ENCODE results near the gene GUCD1. TPM values are rescaled to one million over a fixed set of nuclear protein-coding genes. Genes with fewer than 3 reads are reported as not detected.

The GUCD1 gene
- total RNA-seq, 1 donor from 2014 or later = 52.5 TPM

DNA sequence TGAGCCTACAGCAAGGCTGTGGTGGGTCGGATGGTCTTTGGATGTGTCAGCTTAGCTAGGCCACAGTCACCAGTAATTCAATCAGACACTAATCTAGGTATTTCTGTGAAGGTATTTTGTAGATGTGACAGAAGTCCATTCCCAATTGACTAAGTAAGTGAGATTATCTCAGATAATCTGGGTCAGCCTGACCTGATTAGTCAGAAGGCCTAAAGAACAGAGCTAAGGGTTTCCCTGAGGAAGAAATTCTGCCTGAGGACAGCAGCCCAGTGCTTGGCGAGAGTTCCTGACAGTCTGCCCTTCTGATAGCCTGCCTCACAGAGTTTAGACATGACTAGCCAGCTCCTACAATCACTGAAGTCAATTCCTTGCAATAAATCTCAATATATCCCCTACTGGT is 28.7 kb downstream of the GUCD1 start:
- DNase-seq = no peak

DNA sequence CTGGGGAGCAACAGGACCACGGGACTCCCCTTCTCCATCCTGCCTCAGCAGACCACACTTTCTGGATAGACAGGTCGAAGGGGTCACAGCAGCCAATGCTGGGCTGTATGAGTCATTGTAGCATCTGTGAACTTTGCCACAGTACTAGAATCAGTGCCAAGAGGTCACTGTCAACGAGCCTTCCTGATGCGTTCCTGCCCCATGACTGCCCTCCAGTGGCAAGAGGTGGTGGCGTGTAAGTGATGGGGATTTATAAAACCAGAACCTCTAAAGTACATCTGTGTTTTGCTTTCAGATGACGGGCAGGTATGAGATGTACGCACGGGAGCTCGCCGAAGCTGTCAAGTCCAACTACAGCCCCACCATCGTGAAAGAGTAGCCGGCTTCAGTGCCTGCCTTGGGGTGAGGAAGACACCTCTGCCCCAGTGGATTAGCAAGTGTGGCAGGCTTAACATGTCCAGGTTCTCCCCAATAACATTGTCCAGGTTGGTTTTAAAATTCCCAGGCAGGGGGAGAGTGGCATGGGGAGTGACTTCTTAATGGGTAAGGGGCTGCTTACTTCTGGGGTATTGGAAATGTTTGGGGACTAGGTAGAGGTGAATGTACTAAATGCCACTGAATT is 29.4 kb downstream of the GUCD1 start:
- DNase-seq = peak; percentile 23

GRCh38 chr22:24523873-24524272 is 31.1 kb downstream of the GUCD1 start:
- no peak for DNase-seq

GRCh38 chr22:24521791-24522245 is 33.1 kb downstream of the GUCD1 start:
- DNase-seq = no peak

GRCh38 chr22:24519496-24519895 is 35.4 kb downstream of the GUCD1 start:
- DNase-seq = no peak

DNA sequence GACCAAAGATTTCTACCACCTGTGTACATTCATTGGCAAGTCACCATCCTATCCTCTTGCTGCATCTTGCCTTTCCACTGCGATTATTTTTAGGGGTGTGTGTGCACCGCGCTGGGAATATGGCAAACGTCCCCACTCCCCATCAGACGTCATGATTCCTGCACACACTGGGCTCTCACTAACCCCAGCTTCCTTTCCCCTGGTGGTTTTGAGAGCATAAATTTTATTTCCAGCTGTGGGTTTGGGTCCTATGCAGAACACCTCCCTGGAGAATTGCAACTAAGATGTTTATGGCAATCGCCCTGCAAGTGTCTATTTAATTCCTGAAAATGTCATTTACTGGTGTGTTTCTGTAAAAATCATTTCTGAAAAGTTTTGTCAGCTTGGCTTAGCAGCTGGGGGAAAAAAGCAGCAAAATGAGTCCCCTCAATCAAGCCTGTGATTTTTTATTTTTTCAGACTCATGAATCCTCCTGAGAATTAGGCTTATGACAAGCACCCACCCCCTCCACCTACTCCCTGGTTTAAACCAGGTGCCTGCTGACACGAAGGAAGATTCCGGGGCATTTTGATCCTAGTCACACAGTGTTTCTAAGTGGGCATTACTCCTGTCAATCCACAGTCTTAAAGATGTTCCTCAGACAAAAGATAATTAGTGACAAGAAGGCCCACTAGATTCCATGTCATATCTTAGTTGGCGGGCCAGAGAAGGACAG is 36.0 kb downstream of the GUCD1 start:
- no peak for DNase-seq

- DNase-seq = no peak
Measured at GRCh38 chr22:24518228-24518627, 36.7 kb downstream of the GUCD1 start.

- DNase-seq = no peak
Measured at GRCh38 chr22:24517446-24517845, 37.5 kb downstream of the GUCD1 start.

- peak; percentile 49 for DNase-seq
Measured at GRCh38 chr22:24516301-24516737, 38.6 kb downstream of the GUCD1 start.

DNA sequence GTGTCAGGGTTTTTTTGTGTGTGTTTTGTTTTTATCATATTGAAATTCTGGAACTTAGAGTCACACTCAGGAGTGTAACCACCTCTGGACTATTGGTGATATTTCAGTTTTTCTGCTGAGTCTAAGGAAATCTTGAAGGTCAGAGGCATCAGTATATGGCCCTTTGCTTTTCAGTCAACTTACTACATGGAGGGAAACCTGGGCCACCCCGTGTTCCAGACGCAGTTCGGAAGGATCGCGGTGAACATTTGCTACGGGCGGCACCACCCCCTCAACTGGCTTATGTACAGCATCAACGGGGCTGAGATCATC is 40.0 kb downstream of the GUCD1 start:
- DNase-seq = no peak

DNA sequence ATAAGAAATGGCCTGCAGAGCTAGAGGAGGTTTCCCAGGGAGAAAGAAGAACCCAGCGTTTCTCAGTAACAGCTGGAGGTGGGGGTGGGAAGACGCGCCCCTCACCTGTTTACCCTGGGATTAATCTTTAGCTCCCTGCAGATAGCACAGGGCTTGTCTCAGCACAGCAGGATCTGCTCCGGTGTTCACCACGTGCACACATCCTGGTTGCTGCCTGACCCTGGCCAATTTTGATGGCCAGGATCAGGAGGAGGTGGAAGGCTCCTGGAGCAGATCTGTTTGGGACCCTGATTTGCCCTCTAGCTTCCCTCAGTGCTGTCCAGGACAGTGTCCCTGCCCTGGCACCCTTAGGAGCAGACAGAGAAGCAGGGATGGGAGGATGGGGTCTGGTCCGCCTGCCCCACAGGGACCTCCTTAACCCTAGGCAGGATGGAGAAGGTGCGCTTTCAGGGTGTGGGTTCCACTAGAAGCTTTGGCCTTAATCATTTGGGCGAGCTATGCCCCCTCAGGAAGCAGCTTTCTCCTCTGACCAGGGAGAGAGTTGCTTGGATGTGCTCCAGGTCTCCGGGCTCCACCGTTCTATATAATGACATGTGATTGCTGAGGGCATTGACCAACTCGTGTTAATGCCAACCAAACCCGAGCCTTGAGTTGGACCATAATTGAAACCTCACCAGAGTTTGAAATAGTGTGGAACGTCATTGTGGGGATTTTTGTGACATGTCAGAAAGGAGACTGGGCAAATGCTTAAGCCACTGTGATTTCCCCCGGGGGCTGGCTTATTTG is 40.5 kb downstream of the GUCD1 start:
- no peak for DNase-seq

DNA sequence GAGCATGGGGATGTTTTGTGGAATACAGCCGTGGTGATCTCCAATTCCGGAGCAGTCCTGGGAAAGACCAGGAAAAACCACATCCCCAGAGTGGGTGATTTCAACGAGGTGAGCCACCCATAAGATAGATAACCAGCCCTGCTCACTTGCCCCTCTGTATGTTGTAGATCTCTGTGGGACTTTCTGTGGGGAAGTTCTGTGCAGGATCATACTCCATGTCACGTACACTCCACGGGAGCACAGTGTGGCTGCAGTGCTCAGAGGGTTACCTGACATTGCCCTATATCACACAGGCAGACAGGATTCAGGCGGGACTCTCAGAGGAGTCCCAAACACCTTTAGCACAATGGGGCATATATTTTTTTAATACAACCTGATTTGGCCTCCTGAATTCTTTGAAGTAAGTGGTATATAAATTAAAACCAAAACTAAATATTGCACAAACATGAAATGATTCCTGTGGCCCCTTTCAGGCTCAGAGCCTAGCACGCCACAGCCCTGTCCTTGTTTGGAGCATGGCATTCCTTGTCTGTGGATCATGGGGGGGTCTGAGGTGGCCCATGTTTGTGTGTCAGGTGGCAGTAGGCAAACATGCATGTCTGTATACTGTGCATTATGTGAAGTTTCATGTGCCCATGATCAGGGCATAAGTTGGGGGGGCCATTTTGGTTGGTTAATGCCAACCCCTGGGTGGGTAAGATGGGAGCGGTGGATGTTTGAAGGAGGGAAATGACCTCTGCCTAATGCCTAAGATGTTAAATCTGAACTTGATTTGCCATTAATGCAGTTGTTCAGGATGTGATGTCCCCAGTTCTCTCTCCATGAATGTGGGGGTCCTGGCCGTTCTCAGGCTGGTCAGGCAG is 41.3 kb downstream of the GUCD1 start:
- no peak for DNase-seq

DNA sequence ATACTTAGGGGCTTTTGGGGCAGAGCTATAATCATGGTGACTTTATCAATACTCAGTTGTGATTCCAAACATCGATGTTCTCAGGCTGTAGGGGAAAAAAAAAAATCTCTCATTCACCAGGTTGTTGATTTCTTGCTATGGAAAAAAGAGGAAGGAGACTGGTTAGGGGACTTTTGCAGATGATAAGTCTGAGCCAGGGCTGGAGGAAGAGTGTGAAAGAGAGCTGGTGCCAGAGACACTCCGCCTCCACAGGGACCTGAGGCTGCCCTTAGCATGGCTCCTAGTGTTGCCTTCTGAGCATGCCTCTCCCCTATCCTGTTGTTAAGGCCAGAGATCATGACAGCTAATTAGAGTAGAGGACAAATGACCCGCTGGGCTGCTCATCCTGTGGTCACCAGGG is 42.9 kb downstream of the GUCD1 start:
- DNase-seq = no peak

- no peak for DNase-seq
Measured at GRCh38 chr22:24510637-24511625, 44.0 kb downstream of the GUCD1 start.

GRCh38 chr22:24507716-24508115 is 47.2 kb downstream of the GUCD1 start:
- no peak for DNase-seq

DNA sequence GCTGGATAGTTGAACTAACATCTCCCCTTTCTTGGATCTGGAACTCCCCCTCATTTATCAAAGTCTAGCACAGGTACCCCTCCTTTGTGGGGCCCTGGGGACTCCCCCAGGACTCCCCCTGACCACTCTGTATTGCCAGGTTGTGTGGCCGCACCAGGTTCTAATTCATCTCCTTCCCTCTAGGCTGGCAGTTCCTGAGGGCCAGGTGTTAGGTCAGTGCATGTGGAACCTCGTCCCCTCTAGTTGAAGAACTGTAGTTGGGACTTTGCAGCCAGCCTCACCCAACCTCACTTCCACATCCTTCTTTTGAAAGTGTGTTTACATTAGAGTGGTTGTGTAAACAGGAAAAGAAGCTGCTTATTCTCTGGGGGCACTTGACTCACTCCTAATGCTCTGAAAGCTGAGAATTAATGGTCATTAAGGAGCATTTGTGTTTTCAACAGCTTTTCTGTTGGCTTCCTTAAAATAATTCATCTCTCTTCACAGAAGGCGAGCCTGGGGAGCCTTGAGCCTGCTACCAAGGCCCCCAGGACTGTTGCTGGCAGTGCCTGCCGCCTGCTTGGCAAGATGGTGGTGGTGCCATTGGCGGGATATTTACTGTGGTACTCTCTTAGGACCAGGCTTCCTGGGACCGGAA is 48.0 kb downstream of the GUCD1 start:
- no peak for DNase-seq

- no peak for DNase-seq
Measured at GRCh38 chr22:24504956-24505736, 49.8 kb downstream of the GUCD1 start.

DNA sequence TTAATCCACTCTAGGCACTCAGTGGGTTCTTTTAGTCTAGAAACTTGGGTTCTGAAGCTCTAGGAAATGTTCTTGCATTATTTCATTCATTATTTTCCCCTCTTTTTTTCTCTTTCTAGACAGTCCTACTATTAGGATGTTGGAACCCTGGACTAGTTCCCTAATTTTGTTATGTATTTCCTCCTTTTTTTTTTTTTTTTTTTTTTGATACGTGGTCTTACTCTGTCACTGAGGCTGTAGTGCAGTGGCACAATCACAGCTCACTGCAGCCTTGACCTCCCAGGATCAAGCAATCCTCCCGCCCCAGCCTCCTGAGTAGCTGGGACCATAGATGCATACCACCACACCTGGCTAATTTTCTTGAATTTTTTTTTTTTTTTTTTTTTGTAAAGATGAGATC is 50.4 kb downstream of the GUCD1 start:
- no peak for DNase-seq

DNA sequence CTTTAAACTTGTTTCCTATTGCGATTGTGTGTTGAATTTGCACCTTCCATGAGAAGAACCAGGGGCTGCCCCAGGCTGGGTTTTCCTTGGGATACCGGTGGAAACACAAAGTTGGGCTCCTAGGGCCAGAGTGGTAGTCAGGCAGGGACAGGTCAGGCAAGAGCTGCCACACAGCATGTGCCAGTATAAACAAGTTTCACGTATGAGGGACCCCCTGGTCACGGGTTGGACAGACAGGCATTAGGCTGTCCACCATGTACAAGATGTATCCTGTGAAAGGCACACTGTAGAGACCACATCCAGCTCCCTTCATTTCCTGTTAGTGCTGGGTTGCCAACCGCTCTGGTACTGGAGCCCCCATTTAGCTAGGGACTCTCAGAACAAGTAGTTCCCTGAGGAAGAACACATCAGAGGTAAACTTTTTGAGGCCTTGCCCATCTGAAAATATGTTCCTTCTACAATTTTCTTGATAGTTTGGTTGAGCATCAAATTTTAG is 51.0 kb downstream of the GUCD1 start:
- no peak for DNase-seq

Measured in skin of body (tissue), 2 donors.